Hematopoietic multipotent progenitor cell treated with erythropoietin and hydrocortisone succinate and interleukin-3 and kit ligand, for 6 days (in vitro differentiated cells): ENCODE results near the gene SETBP1.

Source experiments
- DNase-seq: peaks from one replicate; pipeline ENCODE4 v3.0.0-alpha.2; 2015

Gene SETBP1

GRCh38 chr18:44850001-44850400, 169.3 kb downstream of the SETBP1 start:
- no peak for DNase-seq

- no peak for DNase-seq
Measured at GRCh38 chr18:44851856-44852621, 171.4 kb downstream of the SETBP1 start.

GRCh38 chr18:44852818-44853217, 172.1 kb downstream of the SETBP1 start:
- no peak for DNase-seq

- DNase-seq: no peak
Measured at GRCh38 chr18:44853430-44853829, 172.7 kb downstream of the SETBP1 start.

- DNase-seq: no peak
Measured at GRCh38 chr18:44855681-44856080, 175.0 kb downstream of the SETBP1 start.

GRCh38 chr18:44856157-44856556, 175.5 kb downstream of the SETBP1 start:
- DNase-seq: no peak

- peak; percentile 54 for DNase-seq
Measured at GRCh38 chr18:44857081-44857480, 176.4 kb downstream of the SETBP1 start.

- no peak for DNase-seq
Measured at GRCh38 chr18:44857744-44858491, 177.2 kb downstream of the SETBP1 start.

GRCh38 chr18:44859263-44859662, 178.6 kb downstream of the SETBP1 start:
- DNase-seq: no peak

GRCh38 chr18:44859751-44860439, 179.2 kb downstream of the SETBP1 start:
- no peak for DNase-seq

- no peak for DNase-seq
Measured at GRCh38 chr18:44862112-44862511, 181.4 kb downstream of the SETBP1 start.

- no peak for DNase-seq
Measured at GRCh38 chr18:44866103-44866502, 185.4 kb downstream of the SETBP1 start.

GRCh38 chr18:44869533-44869932, 188.8 kb downstream of the SETBP1 start:
- peak; percentile 86 for DNase-seq

- no peak for DNase-seq
Measured at GRCh38 chr18:44870631-44871502, 190.2 kb downstream of the SETBP1 start.

- DNase-seq: no peak
Measured at GRCh38 chr18:44871771-44872170, 191.1 kb downstream of the SETBP1 start.

- DNase-seq: no peak
Measured at GRCh38 chr18:44876024-44876423, 195.3 kb downstream of the SETBP1 start.

- DNase-seq: peak; percentile 32
Measured at GRCh38 chr18:44876755-44877154, 196.1 kb downstream of the SETBP1 start.

GRCh38 chr18:44878335-44878734, 197.6 kb downstream of the SETBP1 start:
- DNase-seq: no peak

- no peak for DNase-seq
Measured at GRCh38 chr18:44880170-44880569, 199.5 kb downstream of the SETBP1 start.

- no peak for DNase-seq
Measured at GRCh38 chr18:44881461-44882162, 200.9 kb downstream of the SETBP1 start.

GRCh38 chr18:44882163-44882868, 201.6 kb downstream of the SETBP1 start:
- no peak for DNase-seq
